Stimulated activated naive CD8-positive, alpha-beta T cell treated with anti-CD3 and anti-CD28 coated beads, Interleukin-15, amount 100 ng/mL, for 72 hours (primary cell): Measurements from ENCODE around the gene EPN1.
A peak's percentile ranks its signal among the peaks of the same experiment; 100 is the strongest.

ENCODE experiments used
- ATAC-seq: fragments of 150-1000 bp; cut with Tn5 transposase; 2 replicates; pipeline ENCODE4 v1.10.0; 2021; ENCODE audit warnings: mild to moderate bottlenecking, moderate library complexity
- DNase-seq, 2 donors: peaks; one replicate each; pipeline ENCODE4 v3.0.0; 2021 to 2022
- H3K27ac Mint-ChIP-seq, 2 donors: one replicate each; pipeline ENCODE4 v1.8.0; 2022; ENCODE audit warnings: mild to moderate bottlenecking in 2 of 2, mixed read lengths in 2 of 2, moderate library complexity in 2 of 2
- H3K27me3 Mint-ChIP-seq: one replicate; pipeline ENCODE4 v1.8.0; 2022; ENCODE audit warnings: mixed read lengths
- H3K4me1 Mint-ChIP-seq: one replicate; pipeline ENCODE4 v1.8.0; 2022; ENCODE audit warnings: mild to moderate bottlenecking, mixed read lengths
- H3K4me3 Mint-ChIP-seq, 2 donors: one replicate each; pipeline ENCODE4 v1.8.0; 2022; ENCODE audit warnings: mild to moderate bottlenecking in 2 of 2, mixed read lengths in 2 of 2, moderate library complexity in 1 of 2
- H3K9me3 Mint-ChIP-seq, 2 donors: one replicate each; pipeline ENCODE4 v1.8.0; 2022; ENCODE audit warnings: mixed read lengths in 2 of 2

EPN1 gene

GRCh38 chr19:55674841-55675660, at the start of gene EPN1:
Gene EPN1, plus strand, starts transcription at chr19:55675226. Its CDS starts 3,402 bp downstream, at chr19:55678628.
- H3K9me3 Mint-ChIP-seq = no peaks in the 10 kb centered on the region
- H3K27me3 Mint-ChIP-seq = no peaks in the 10 kb centered on the region
- H3K27ac Mint-ChIP-seq = peak within 1 kb of the TSS; percentile 79 to 91
- peaks cover 84% of the 10 kb centered on the region for H3K4me1 Mint-ChIP-seq
- peak; percentile 94 for ATAC-seq
- H3K4me3 Mint-ChIP-seq = peak within 1 kb of the TSS; percentile 91 to 92
- peak; percentile 94 to 97 for DNase-seq

GRCh38 chr19:55626350-55626749, 48.7 kb upstream of the EPN1 start:
- peak; percentile 75 for ATAC-seq
- peak; percentile 47 to 67 for DNase-seq
- Mint-ChIP-seq H3K27me3 (peaks cover 9% of the 10 kb centered on the region), H3K9me3 (peaks cover 3 to 6% of the 10 kb centered on the region in 2 donors), H3K27ac (no peak overlapping the region), H3K4me1 (peaks cover 44% of the 10 kb centered on the region), H3K4me3 (peak overlapping the region; percentile 65 to 66)

GRCh38 chr19:55632463-55632834, 42.6 kb upstream of the EPN1 start:
- H3K27me3 Mint-ChIP-seq = peaks cover 9% of the 10 kb centered on the region
- no peaks in the 10 kb centered on the region for H3K9me3 Mint-ChIP-seq
- peak; percentile 70 for ATAC-seq
- peak; percentile 86 to 87 for DNase-seq
- H3K4me1 Mint-ChIP-seq = peaks cover 49% of the 10 kb centered on the region
- H3K27ac Mint-ChIP-seq = no peak overlapping the region
- peak overlapping the region; percentile 16 to 28 for H3K4me3 Mint-ChIP-seq

GRCh38 chr19:55633861-55634260, 41.2 kb upstream of the EPN1 start:
- ATAC-seq = no peak
- peaks cover 59% of the 10 kb centered on the region for H3K4me1 Mint-ChIP-seq
- H3K27ac Mint-ChIP-seq = no peak overlapping the region
- H3K9me3 Mint-ChIP-seq = peaks cover 0 to 6% of the 10 kb centered on the region in 2 donors
- DNase-seq = no peak
- no peak overlapping the region for H3K4me3 Mint-ChIP-seq
- no peaks in the 10 kb centered on the region for H3K27me3 Mint-ChIP-seq

- peak overlapping the region; percentile 96 to 99 for H3K4me3 Mint-ChIP-seq
- DNase-seq (no peak), ATAC-seq (no peak)
- H3K27ac Mint-ChIP-seq = peak overlapping the region; percentile 100
- H3K27me3 Mint-ChIP-seq = no peaks in the 10 kb centered on the region
- peaks cover 0 to 6% of the 10 kb centered on the region in 2 donors for H3K9me3 Mint-ChIP-seq
- H3K4me1 Mint-ChIP-seq = peaks cover 72% of the 10 kb centered on the region
Observed at GRCh38 chr19:55635334-55635717, 39.7 kb upstream of the EPN1 start.

GRCh38 chr19:55635856-55636440, 39.1 kb upstream of the EPN1 start:
- no peak for DNase-seq
- H3K27me3 Mint-ChIP-seq = no peaks in the 10 kb centered on the region
- ATAC-seq = no peak
- peak overlapping the region; percentile 100 for H3K27ac Mint-ChIP-seq
- H3K9me3 Mint-ChIP-seq = peaks cover 0 to 6% of the 10 kb centered on the region in 2 donors
- peaks cover 74% of the 10 kb centered on the region for H3K4me1 Mint-ChIP-seq
- peak overlapping the region; percentile 96 to 99 for H3K4me3 Mint-ChIP-seq

- Mint-ChIP-seq H3K4me3 (peak overlapping the region; percentile 96 to 99), H3K4me1 (peaks cover 69% of the 10 kb centered on the region), H3K9me3 (peaks cover 0 to 6% of the 10 kb centered on the region in 2 donors), H3K27ac (peak overlapping the region; percentile 85 to 100), H3K27me3 (no peaks in the 10 kb centered on the region)
- DNase-seq (no peak), ATAC-seq (no peak)
Observed at GRCh38 chr19:55636723-55637122, 38.3 kb upstream of the EPN1 start.

GRCh38 chr19:55637534-55637933, 37.5 kb upstream of the EPN1 start:
- ATAC-seq = no peak
- peaks cover 61% of the 10 kb centered on the region for H3K4me1 Mint-ChIP-seq
- peak overlapping the region; percentile 18 to 99 for H3K4me3 Mint-ChIP-seq
- peaks cover 0 to 6% of the 10 kb centered on the region in 2 donors for H3K9me3 Mint-ChIP-seq
- DNase-seq = no peak
- H3K27ac Mint-ChIP-seq = peak overlapping the region in 1 of 2 donors; percentile 55
- no peaks in the 10 kb centered on the region for H3K27me3 Mint-ChIP-seq

GRCh38 chr19:55638864-55639359, 36.1 kb upstream of the EPN1 start:
- Mint-ChIP-seq H3K4me3 (peak overlapping the region; percentile 59 to 64), H3K27ac (no peak overlapping the region), H3K27me3 (no peaks in the 10 kb centered on the region), H3K9me3 (peaks cover 0 to 6% of the 10 kb centered on the region in 2 donors), H3K4me1 (peaks cover 70% of the 10 kb centered on the region)
- DNase-seq (peak; percentile 62 to 76), ATAC-seq (no peak)

- H3K9me3 Mint-ChIP-seq = peaks cover 0 to 6% of the 10 kb centered on the region in 2 donors
- DNase-seq = peak; percentile 80 to 82
Observed at GRCh38 chr19:55640043-55640576, 34.9 kb upstream of the EPN1 start.

GRCh38 chr19:55640577-55641425, 34.2 kb upstream of the EPN1 start, which contains the start of gene ZNF580:
Gene ZNF580, plus strand, starts transcription at chr19:55641002. Its CDS starts 1,507 bp downstream, at chr19:55642509.
- no peaks in the 10 kb centered on the region for H3K27me3 Mint-ChIP-seq
- H3K4me1 Mint-ChIP-seq = peaks cover 70% of the 10 kb centered on the region
- DNase-seq (peak; percentile 74 to 75), ATAC-seq (peak; percentile 53)
- peak within 1 kb of the TSS; percentile 96 to 98 for H3K4me3 Mint-ChIP-seq
- peaks cover 0 to 6% of the 10 kb centered on the region in 2 donors for H3K9me3 Mint-ChIP-seq
- H3K27ac Mint-ChIP-seq = peak within 1 kb of the TSS; percentile 94 to 96

More at GRCh38 chr19:55640043-55640576, 34.9 kb upstream of the EPN1 start:
- peak; percentile 37 for ATAC-seq
- Mint-ChIP-seq H3K4me1 (peaks cover 70% of the 10 kb centered on the region), H3K27me3 (no peaks in the 10 kb centered on the region), H3K4me3 (peak overlapping the region; percentile 79 to 96), H3K27ac (peak overlapping the region; percentile 81 to 87)

- H3K4me3 Mint-ChIP-seq = peak overlapping the region; percentile 96 to 98
- H3K27ac Mint-ChIP-seq = peak overlapping the region; percentile 94 to 96
- DNase-seq (peak; percentile 47 to 55), ATAC-seq (peak; percentile 19)
- H3K27me3 Mint-ChIP-seq = no peaks in the 10 kb centered on the region
- H3K9me3 Mint-ChIP-seq = peaks cover 0 to 6% of the 10 kb centered on the region in 2 donors
- peaks cover 70% of the 10 kb centered on the region for H3K4me1 Mint-ChIP-seq
Observed at GRCh38 chr19:55641426-55642152, 33.4 kb upstream of the EPN1 start.

- Mint-ChIP-seq H3K27ac (peak overlapping the region; percentile 95 to 97), H3K9me3 (peaks cover 0 to 6% of the 10 kb centered on the region in 2 donors), H3K4me3 (peak overlapping the region; percentile 96 to 98), H3K4me1 (peaks cover 70% of the 10 kb centered on the region), H3K27me3 (no peaks in the 10 kb centered on the region)
- peak; percentile 18 for ATAC-seq
- peak in 1 of 2 donors; percentile 56 for DNase-seq
Observed at GRCh38 chr19:55642153-55643002, 32.6 kb upstream of the EPN1 start.
